Left lung (tissue), 10 donors: ENCODE results near the gene PLEKHG3. TPM values are rescaled to one million over a fixed set of nuclear protein-coding genes. Genes with fewer than 3 reads are reported as not detected.

ENCODE experiments used
- ATAC-seq: fragments of 200-7000 bp; cut with Tn5 transposase; one replicate; pipeline ENCODE4 v1.9.1; 2020; ENCODE audit warnings: moderate library complexity
- DNase-seq, 4 donors: peaks; one replicate each; pipeline ENCODE4 v3.0.0-alpha.2; 2013 to 2020
- H3K27ac ChIP-seq, 2 donors: fragments of 200-600 bp; sonication (generic) in 1 of 2; one replicate each; pipeline versions ENCODE4 v1.5.0 to v1.8.0; 2020 to 2021
- H3K27me3 ChIP-seq, 2 donors: fragments of 200-600 bp; sonication (generic) in 1 of 2; one replicate each; pipeline versions ENCODE4 v1.5.0 to v1.8.0; 2020 to 2021
- H3K36me3 ChIP-seq, 2 donors: fragments of 200-600 bp; sonication (generic) in 1 of 2; one replicate each; pipeline versions ENCODE4 v1.5.0 to v1.8.0; 2020 to 2021
- H3K4me1 ChIP-seq, 2 donors: fragments of 200-600 bp; one replicate each; pipeline ENCODE4 v1.8.0; 2021
- H3K4me3 ChIP-seq, 2 donors: fragments of 200-600 bp; sonication (generic) in 1 of 2; one replicate each; pipeline versions ENCODE4 v1.5.0 to v1.8.0; 2020 to 2021; ENCODE audit warnings: mild to moderate bottlenecking in 1 of 2
- H3K9me3 ChIP-seq, 2 donors: fragments of 200-600 bp; sonication (generic) in 1 of 2; one replicate each; pipeline versions ENCODE4 v1.5.0 to v1.8.0; 2020 to 2021
- CTCF ChIP-seq, 2 donors: fragments of 200-600 bp; sonication (generic) in 1 of 2; IDR thresholded peaks; one replicate each; pipeline versions ENCODE4 v1.5.0 to v1.8.0; 2021; ENCODE audit warnings: antibody characterized with exemption in 2 of 2
- intact Hi-C, 2 donors: fragments of 100-400 bp; cut with DNase I; formaldehyde crosslinking; loops; one replicate each; pipeline versions ENCODE4 v1.11.2 to v1.14.2; 2022
- microRNA-seq, 2 donors: library from miRNA; unstranded; fragments of <30 nt; microRNA quantifications; one replicate each; pipeline ENCODE4, GENCODE V29; 2019
- polyA plus RNA-seq, 6 donors: library from polyadenylated mRNA; unstranded; fragments of 120-200 nt; gene quantifications; one replicate each; pipeline ENCODE4 v1.2.1, GENCODE V29; 2013; ENCODE audit not compliant: insufficient read length in 6 of 6
- total RNA-seq, 2 donors: library from RNA; stranded (reverse); fragmentation: NEBNext Ultra II Directional; extraction: Animal tissue kit (Norgen Biotek cat#: 25700); gene quantifications; one replicate each; pipeline ENCODE4 v1.2.1, GENCODE V29; 2021
- donor health status: DM: no; HTN: yes; CAD: no.
- donor health status: DM: no; HTN: no; CAD: no.

Gene PLEKHG3
- total and polyA plus RNA-seq, 8 donors, result 31.9 to 67.3 (median 56.0) TPM

- no peaks in the 10 kb centered on the region for H3K27me3 ChIP-seq
- no peak for TF ChIP-seq CTCF (IDR thresholded peaks at IDR 0.05)
- no peaks in the 10 kb centered on the region for H3K4me1 ChIP-seq
- ATAC-seq (no peak), DNase-seq (no peak)
- H3K27ac ChIP-seq, result no peak overlapping the region
- no peaks in the 10 kb centered on the region for H3K9me3 ChIP-seq
- intact Hi-C loops, result no loop called here
- no peaks in the 10 kb centered on the region for H3K36me3 ChIP-seq
- no peak overlapping the region for H3K4me3 ChIP-seq
Observed at GRCh38 chr14:64795211-64795610, 91.0 kb downstream of the PLEKHG3 start.

DNA sequence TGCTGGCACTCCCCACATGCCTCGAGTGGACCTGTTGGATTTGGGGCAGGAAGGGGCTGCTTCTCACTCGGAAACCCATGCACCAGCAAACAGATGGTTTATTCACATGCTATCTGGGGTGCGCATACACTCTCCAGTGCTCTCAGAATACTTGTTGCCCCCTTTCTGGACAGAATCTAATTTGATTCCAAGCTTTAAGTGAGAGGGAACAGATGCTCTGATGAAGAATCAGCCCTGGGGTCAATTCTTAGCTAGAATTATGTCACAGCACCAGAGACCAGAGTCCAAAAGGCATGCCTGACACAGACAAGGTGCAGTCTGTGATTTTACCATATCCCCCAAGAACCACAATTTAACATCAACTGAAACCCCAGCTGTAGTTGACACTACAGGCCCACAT, 91.7 kb downstream of the PLEKHG3 start:
- intact Hi-C loops, result no loop called here
- no peak for TF ChIP-seq CTCF (IDR thresholded peaks at IDR 0.05)
- Histone ChIP-seq H3K4me1 (no peaks in the 10 kb centered on the region), H3K9me3 (no peaks in the 10 kb centered on the region), H3K27me3 (no peaks in the 10 kb centered on the region), H3K4me3 (no peak overlapping the region), H3K36me3 (no peaks in the 10 kb centered on the region), H3K27ac (no peak overlapping the region)
- DNase-seq (no peak), ATAC-seq (no peak)

- H3K4me3 ChIP-seq, result no peak overlapping the region
- no peak for TF ChIP-seq CTCF (IDR thresholded peaks at IDR 0.05)
- DNase-seq (no peak), ATAC-seq (no peak)
- intact Hi-C loops, result no loop called here
- no peak overlapping the region for H3K27ac ChIP-seq
- H3K4me1 ChIP-seq, result no peaks in the 10 kb centered on the region
- H3K9me3 ChIP-seq, result no peaks in the 10 kb centered on the region
- no peaks in the 10 kb centered on the region for H3K36me3 ChIP-seq
- no peaks in the 10 kb centered on the region for H3K27me3 ChIP-seq
Observed at GRCh38 chr14:64796369-64796768, 92.1 kb downstream of the PLEKHG3 start.

DNA sequence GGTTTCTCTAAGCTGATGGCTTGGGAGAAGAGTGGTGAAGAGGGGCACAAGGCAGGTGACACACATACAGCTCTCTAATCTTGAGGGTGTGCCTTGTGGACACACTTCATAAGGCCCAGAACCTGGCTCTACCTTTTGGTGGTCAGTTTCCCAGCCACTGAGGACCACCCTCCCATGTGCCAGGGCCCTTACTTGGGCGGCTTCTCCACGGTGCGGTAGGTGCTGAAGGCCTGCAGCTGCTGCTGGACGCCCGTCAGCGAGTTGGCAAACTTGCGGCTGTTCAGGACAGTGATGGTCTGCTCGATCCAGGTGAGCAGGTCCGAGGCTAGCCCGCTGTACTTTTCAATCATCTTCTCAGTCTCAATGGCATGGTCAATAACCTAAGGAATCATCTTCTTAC, 95.3 kb downstream of the PLEKHG3 start:
- Histone ChIP-seq H3K27ac (no peak overlapping the region), H3K36me3 (no peaks in the 10 kb centered on the region), H3K9me3 (no peaks in the 10 kb centered on the region), H3K4me1 (no peaks in the 10 kb centered on the region), H3K4me3 (no peak overlapping the region), H3K27me3 (no peaks in the 10 kb centered on the region)
- TF ChIP-seq CTCF (IDR thresholded peaks at IDR 0.05), result no peak
- ATAC-seq (no peak), DNase-seq (no peak)
- intact Hi-C loops, result no loop called here

Small RNAs within 50 kb of the gene (microRNA-seq; reads per million reads assigned to microRNA genes)
- gene MIR7855, result 0 reads per million in 2 donors

Other genes starting within 250 kb of the PLEKHG3 start
- 1 to 10 TPM; 1.7 to 2.9 TPM for gene AKAP5, start 238.9 kb upstream of the PLEKHG3 start, total RNA-seq
- gene AKAP5, start 238.9 kb upstream of the PLEKHG3 start, polyA plus RNA-seq, result 1 to 10 TPM; 2.0 to 3.6 (median 2.9) TPM
- 10 to 100 TPM; 10.1 to 11.2 TPM for gene ZBTB25, start 200.6 kb upstream of the PLEKHG3 start, total RNA-seq
- gene ZBTB25, start 200.6 kb upstream of the PLEKHG3 start, polyA plus RNA-seq, result 10 to 100 TPM; 12.9 to 18.5 (median 15.0) TPM
- gene ZBTB1, start 199.7 kb upstream of the PLEKHG3 start, total RNA-seq, result 10 to 100 TPM; 35.5 to 40.2 TPM
- 10 to 100 TPM; 67.8 to 75.8 (median 71.2) TPM for gene ZBTB1, start 199.7 kb upstream of the PLEKHG3 start, polyA plus RNA-seq
- 10 to 100 TPM; 10.6 to 12.4 TPM for gene HSPA2, start 163.7 kb upstream of the PLEKHG3 start, total RNA-seq
- 10 to 100 TPM in 5 of 6 donors, 1 to 10 TPM in 1; 7.0 to 17.1 (median 12.3) TPM for gene HSPA2, start 163.7 kb upstream of the PLEKHG3 start, polyA plus RNA-seq
- 1 to 10 TPM in 1 of 2 donors, under 1 TPM in 1; 0.47 to 2.1 TPM for gene PPP1R36, start 154.5 kb upstream of the PLEKHG3 start, total RNA-seq
- gene PPP1R36, start 154.5 kb upstream of the PLEKHG3 start, polyA plus RNA-seq, result under 1 TPM; 0.33 to 0.79 (median 0.74) TPM
- gene SPTB, start 175.5 kb downstream of the PLEKHG3 start, total RNA-seq, result 1 to 10 TPM; 2.3 to 2.6 TPM
- gene SPTB, start 175.5 kb downstream of the PLEKHG3 start, polyA plus RNA-seq, result 1 to 10 TPM; 2.2 to 4.7 (median 3.7) TPM
- gene CHURC1, start 210.0 kb downstream of the PLEKHG3 start, total RNA-seq, result 10 to 100 TPM; 58.7 to 59.1 TPM
- gene CHURC1, start 210.0 kb downstream of the PLEKHG3 start, polyA plus RNA-seq, result 10 to 100 TPM; 46.8 to 70.2 (median 59.6) TPM
- 1 to 10 TPM in 1 of 2 donors, under 1 TPM in 1; 0.82 to 2.8 TPM for gene GPX2, start 238.3 kb downstream of the PLEKHG3 start, total RNA-seq
- 1 to 10 TPM in 2 of 6 donors, under 1 TPM in 4; 0.62 to 1.2 (median 0.83) TPM for gene GPX2, start 238.3 kb downstream of the PLEKHG3 start, polyA plus RNA-seq